OCI-LY3 (cell line): ENCODE measurements around the gene ENSA.

ENCODE experiments used
- CTCF ChIP-seq: fragments of 200-600, 300-600 bp; sonication (generic); IDR thresholded peaks from 2 replicates; pipeline ENCODE4 v1.5.1; 2014; ENCODE audit warnings: antibody characterized with exemption, low read length, low read depth
- EZH2phosphoT487 ChIP-seq: fragments of 200-600 bp; shearing (Covaris generic); IDR thresholded peaks from 2 replicates; pipeline ENCODE4 v1.6.1; 2018; ENCODE audit warnings: antibody characterized with exemption, mixed run types, low read depth

GRCh38 chr1:150579110-150579944, 50.1 kb downstream of the ENSA start, which contains the start of gene MCL1:
- TF ChIP-seq EZH2phosphoT487 = no peak
- TF ChIP-seq CTCF = no peak
